HG03565 (cell line): ENCODE measurements around the gene ANKRD13B.

ENCODE experiments used
- ATAC-seq: cut with Tn5 transposase; IDR thresholded peaks from one replicate; pipeline ENCODE4 v1.9.1; 2021; ENCODE audit warnings: mild to moderate bottlenecking, moderate library complexity; ENCODE audit not compliant: unreplicated experiment

The ANKRD13B gene

DNA sequence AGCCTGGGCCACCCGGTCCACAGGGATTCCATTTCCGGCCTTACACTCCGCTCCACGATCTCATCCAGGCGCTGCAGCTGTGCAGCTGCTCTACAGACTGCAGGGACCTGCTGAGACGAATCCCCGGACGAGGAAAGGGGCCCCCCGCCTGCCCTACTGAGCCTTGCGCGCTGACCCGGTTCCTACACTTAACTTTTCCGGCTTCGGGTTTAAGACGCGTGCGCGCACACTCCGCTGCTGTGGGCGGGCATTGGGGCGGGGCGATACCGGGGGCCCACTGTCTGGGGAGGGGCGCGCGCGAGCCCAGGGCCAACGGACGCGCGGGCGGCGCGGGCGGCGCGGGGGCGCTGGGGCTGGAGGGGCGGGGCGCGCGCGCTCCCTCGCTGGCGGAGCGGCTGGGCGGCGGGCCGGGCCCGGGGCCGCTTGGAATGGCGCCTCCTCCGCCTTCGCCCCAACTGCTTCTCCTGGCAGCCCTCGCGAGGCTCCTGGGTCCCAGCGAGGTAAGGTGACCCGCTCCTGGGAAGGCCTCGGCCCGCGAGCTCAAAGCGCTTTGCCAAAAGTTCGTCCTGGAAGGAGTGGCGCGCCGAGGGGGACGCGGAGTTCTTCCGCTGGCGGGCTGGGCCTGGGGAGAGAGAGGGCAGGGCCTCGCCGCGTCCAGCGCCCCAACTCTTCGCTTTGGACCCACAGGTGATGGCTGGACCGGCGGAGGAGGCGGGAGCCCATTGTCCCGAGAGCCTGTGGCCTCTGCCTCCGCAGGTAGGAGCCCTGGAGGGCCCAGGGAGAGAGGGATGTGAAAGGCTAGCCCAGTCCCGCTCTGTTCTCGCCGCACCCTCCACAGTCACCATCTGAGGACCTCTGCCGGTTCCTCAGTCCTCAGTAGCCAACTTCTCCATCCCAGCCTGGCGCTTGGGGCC lies 24.3 kb upstream of the ANKRD13B start, which contains the start of gene TP53I13:
Gene TP53I13, plus strand, starts transcription at position 371 of the 914 bp plus-strand sequence. Its CDS starts 58 bp downstream, at position 429.
- no peak for ATAC-seq

DNA sequence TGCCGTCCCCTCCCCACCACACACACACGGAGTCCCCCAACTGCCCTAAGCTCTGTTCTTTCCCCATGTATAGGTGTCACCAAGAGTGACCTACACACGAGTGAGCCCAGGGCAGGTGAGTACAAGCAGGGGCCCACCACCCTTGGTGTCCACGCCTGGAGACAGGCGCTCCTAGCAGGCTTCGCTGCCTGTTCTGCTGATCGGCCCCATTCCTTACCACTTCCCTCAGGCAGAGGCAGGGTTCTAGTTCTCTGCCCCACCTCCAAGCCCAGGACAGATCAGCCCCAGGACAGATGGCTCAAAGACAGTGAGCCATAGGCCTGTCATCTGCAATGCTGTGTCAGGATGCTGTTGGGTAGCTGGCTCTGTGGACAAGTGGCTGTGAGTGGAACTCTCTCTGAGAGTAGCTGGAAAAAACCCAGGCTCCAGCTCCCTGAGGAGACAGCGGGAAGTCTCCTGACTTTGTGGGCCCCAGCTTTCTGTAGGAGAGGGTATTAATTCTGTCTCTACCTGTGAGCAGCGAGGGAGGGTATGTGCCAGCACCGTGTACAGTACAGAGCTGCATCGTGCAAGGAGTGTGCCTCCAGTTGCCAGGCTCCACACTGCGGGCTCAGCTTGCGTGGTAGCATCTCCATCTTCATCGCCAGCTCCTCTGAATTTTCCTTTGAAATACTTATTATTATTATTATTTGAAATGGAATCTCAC lies 23.5 kb upstream of the ANKRD13B start:
- ATAC-seq: no peak

DNA sequence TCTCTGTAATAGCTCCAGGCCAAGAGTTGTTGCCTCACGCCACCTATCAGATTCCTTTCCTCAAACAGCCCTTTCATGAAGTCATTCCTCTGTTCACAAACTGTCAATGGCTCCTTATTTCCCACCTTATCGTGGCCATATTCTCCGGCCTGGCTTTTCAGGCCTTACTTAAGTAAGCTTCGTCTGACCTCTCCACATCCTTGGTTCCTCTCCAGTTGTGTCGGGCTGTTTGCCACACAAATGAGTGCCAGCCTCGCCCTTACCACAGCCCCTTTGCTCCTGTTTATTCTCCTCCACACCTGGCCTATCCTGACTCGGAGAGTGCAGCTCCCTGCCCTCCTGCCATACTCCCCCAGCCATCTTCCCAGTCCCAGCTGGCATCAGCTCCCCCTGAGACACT lies 22.4 kb upstream of the ANKRD13B start:
- no peak for ATAC-seq

DNA sequence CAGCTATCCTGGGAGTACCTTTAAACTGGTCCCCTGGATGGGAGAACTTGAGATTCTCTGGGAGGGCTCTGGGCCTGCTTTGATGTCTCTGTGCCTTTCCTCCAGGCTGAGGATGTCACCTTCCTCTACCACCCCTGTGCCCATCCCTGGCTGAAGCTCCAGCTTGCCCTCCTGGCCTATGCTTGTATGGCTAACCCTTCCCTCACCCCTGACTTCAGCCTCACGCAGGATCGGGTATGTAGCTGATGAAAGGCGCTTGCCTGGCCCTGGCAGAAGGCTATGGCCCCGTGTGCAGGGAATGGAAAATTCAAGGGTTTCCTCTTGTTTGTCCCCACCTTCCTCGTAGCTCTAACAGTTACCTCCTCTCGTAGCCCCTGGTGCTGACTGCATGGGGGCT lies 21.4 kb upstream of the ANKRD13B start:
- ATAC-seq: no peak

DNA sequence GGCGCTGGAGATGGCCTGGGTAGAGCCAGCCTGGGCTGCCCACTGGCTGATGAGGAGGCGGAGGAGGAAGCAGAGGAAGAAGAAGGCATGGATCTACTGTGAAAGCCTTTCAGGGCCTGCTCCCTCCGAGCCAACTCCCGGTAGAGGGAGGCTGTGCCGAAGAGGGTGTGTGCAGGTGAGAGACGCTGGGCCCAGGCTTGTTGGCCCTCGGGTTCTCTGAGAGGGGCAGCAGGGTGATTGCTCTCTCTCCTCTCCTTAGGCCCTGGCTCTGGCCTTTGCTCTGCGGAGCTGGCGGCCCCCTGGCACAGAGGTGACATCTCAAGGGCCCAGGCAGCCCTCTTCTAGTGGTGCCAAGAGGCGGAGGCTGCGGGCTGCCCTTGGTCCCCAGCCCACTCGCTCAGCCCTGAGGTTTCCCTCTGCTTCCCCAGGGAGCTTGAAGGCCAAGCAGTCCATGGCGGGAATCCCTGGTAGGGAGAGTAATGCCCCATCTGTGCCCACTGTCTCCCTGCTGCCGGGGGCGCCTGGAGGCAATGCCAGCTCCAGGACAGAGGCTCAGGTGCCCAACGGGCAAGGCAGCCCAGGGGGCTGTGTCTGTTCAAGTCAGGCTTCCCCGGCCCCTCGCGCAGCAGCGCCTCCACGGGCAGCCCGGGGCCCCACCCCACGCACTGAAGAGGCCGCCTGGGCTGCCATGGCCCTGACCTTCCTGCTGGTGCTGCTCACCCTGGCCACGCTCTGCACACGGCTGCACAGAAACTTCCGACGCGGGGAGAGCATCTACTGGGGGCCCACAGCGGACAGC lies 20.9 kb upstream of the ANKRD13B start:
- ATAC-seq: no peak

DNA sequence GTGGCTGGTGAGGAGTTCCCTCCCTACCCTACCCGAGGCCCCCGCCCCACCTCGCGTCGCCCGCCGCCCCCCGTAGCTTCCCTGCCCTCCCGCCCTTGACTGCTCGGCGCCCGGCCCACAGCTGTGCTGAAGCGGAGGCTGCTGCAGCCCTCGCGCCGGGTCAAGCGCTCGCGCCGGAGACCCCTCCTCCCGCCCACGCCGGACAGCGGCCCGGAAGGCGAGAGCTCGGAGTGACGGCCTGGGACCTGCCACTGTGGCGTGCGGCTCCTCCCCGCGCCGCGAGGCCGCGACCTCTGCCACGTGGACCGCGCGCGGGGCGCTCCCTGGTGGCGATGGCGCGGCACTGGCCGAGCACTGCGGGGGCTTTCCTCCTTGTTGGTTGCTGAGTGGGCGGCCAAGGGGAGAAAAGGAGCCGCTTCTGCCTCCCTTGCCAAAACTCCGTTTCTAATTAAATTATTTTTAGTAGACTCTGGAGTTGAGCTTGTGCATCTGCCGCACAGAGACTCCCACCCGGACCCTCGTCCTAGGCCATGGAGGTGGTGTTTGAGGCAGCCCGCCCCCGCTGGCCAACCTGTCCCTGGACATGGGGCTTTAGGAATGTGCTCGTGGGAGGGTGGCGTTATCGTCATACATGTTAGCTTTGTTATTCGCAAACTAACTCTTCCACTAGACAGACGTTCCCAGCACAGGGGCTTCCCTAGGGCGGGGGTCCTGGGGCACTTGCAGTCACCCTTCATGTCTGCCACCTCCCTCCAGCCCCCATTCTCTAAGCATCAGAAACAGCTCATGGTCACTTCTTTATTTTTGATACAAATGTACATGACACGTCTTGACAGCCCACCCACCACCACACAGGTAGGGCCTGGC lies 20.0 kb upstream of the ANKRD13B start:
- no peak for ATAC-seq

DNA sequence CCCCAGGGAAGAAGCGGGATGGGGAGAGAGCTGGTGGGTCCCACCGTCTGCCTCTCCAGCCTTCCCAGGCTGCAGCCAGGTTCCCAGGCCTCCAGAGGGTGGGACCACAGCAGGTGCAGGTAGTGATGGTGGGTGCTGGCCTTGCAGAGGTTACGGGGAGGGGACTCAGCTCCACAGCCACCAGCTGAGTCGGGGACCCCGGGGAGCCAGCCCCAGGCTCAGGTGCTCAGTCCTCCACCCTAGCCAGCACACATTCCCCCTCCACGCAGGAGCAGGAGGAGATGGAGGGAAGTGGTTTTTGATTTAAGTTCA lies 19.4 kb upstream of the ANKRD13B start:
- ATAC-seq: no peak

DNA sequence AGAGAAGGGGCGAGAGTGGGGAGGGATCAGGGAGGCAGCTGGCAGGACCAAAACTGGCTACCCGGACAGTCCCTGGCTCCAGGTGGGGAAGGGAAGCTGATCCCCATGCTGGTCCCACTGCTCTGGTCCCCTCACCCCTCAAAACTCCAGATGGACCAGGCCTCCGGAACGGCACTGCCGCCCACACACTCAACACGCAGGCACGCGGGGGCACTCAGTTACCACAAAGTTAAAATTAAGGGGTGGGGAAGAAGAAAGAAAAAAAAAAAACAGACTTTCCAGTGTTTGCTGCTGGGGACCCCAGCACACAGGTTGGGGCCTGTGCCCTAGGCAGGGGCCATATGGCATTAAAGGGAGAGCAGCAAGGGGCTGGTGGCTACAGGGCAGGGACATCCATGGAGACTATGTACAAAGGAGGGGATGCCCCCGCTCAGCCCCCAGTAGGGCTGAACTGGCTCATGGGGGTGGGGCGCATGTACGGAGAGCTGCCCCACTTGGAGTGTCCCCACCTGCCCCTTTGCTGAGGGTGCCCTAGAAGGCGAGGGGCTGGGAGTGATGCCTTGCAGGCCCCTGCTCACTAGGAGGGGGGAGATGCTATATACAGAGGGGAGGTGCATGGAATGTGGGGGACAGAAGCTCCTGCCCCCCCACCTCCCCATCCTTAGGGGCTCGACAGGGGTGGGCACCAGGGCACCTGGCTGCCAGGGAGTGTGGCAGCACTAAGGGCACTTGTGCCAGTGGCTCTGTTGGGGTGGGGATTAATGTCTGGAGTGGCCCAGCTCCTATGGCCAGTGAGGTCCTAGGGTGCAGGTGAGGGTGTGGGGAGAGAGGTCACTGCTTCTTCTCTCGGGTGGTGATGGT lies 18.8 kb upstream of the ANKRD13B start:
- no peak for ATAC-seq

DNA sequence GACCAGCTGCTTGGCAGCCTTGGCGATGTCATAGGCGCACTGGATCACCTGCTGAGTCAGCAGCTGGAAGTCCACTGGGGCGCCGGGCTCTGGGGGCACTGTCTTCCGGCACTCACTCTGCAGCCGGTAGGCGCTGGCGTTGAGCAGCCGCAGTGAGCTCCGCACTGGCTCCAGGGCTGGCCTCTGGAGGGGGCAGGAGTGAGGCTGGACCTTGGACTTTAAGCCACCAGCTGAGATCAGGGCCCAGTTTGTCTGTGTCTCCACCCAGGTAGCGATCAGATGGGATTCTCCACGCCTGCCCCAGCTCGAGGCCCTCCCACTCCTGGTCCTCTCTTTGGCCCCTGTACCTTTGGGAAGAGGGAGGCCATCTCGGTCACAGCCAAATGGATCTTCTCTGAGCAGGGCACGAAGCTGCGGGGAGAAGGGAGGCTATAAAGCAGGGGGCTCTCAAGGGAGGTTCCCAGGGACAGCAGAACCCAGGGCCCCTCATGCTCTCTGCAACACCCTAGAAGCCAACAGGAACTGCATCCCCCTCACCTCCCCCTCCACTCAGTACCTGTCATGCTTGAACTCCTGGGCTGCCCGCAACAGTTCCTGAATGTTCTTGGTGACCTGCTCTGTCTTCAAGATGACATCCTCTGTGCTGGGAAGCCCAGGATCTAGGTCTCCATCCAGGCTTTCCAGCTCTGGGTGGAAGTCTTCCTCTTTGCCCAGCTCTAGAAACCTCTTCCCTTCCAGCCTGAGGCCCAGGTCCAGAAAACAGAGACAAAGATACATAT lies 18.0 kb upstream of the ANKRD13B start:
- ATAC-seq: no peak

DNA sequence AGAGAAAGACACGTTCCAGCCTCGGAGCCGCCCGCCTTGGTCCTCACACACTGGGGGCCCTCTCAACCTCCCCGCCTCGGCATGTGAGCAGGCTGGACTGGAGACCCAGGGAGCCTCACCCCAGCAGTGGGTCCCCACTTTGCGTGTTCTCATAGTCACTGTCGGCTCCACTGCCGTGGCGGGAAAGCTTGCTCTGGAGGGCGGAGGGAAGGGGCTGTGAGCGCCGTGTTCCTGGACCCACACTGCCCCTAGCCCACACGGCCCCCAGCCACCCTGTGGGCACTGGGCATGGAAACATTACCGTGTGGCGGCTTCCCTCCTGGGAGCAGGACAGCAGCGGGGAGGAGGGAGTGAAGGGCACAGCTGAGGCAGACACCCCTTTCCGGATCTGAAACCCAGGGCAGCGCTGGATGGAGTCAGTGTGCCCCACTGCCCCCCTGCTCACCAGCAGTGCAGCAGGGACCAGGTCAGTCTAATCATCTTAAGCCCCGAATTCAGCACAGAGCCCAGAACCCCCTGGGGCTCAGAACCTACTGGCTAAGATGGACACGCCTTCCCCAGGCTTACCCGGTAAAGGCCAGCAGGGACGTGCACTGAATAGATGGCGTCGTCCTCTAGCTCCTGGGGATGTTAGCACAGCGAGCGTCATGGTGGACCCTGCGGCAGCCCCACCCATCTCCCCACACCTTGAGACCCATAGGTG lies 17.3 kb upstream of the ANKRD13B start:
- no peak for ATAC-seq

DNA sequence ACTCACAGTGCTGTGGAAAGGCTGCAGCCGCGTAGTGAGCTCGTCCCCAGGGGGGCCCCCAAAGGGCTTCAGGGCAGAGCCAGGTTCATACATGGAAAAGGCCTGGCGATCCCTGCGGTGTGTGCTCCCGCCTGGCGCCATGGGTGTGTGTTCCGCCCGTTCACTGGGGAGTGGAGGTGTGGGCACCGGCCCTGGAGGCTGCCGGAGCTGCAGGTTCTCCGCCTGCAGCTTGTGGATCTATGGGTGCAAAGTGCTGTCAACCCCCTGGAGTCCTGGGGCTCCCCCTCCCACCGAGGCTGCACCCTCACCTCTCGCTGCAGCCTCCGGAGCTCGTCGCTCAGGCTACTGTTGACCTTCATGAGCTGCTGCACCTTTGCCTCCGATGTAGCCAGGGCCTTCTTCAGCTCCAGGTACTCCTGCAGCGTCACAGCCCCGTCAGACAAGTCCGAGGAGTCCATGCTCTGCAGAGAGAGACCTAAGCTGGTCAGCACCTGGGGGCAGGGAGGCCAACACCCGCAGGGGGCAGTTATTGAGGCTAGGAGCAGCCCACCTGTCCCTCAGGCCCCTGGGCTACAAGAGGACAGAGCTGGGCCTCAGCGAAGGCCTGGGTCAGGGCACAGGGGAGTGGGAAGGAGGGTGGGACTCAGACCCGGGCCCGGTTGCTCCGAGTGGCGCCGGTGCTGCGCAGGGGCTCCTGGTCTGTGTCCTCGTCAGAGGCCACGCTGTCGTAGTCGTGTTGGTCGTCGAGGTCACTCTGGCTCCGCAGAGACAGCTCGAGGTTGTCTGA lies 16.5 kb upstream of the ANKRD13B start:
- ATAC-seq: no peak

DNA sequence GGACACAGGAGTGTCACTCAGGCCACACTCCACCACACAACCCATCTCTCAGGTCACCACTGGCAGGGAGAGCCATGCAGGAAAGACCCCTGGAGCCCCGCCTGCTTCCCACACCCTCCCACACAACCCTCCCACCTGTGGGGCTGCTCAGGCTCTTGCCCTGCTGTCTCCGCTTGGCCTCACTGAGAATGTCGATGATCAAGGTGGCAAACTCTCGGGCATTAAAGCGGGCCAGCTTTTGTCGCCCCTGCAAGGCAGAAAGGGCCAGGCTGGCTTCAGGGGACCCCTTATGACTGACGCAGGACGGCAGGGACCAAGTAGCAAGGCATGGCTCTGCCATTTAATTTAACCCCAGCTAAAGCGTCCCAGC lies 15.9 kb upstream of the ANKRD13B start:
- ATAC-seq: no peak

DNA sequence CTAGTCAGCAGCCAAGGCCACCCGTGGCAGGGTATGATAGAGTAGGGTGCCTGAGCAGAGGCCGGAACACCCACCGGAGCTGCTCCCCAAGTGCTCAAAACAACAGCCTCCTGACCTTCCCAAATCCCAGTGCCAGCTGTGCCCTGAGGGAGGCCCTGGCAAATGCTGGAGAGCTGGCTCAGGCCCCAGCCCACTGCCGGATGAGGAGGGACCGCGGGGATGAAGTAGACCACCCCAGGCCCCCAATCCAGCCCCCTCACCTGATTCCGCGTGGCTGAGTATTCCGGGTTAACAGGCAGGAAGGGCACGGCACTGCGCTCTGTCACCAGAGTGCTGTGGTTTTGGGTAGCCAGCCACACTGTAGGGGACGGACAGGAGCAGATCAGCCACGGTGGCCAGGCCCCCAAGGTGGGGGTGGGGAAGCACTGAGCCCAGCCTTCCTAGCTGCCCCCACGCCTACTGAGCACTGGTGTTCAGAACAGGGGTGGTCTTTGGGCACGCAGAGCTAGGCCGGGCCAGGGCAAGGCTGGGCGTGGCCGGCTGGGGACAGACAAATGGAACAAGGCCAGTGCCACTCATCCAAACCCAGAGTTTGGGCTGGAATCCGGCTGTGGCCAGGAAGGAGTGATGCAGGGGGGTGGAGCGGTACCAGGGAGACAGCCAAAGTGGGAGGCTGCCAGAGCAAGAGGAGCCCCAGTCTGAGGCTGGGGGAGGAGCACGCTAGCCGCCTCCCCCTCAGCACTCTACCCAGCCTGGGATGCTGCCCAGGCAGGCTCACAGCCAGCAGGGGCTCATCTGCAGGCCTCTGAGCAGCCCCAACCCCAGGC lies 15.3 kb upstream of the ANKRD13B start:
- no peak for ATAC-seq

DNA sequence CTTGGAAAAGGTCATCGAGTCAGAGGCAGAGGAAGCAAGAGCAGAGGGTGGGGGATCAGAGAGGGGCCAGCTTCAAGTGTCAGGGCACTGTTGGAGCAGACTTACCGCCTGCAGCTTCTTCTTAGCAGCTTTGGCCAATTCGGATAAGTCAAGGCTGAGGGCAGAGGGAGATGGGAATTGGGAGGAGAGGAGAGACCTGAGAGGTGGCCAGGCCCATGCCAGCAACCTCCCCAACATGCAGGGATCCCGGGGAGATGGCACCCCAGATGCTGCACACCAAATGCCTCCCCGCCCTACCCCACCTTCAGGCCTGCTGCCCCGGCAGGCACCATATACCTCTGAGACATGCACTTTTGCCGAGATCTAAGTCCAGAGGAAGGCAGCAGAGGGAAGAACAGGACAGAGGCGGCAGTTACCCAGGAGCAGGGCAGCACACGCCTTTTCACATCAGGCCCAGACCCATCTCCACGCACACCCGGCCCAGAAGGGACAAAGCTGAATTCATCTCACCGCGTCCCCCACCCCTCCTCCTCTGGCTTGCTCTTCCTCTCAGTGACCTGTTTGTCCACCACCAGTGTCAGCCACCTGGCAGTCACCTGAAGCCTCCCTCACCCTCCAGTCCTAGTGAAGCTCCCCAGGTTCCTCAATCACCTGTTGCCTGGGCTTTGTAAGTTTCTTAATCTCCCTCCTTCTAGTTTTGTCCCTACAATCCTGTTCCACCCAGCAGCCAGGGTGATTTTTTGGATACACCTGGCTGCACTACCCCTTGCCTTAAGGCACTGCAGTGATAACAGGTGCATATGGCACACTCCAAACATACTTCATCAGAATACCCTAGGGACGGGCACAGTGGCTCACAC lies 14.1 kb upstream of the ANKRD13B start:
- ATAC-seq: no peak

DNA sequence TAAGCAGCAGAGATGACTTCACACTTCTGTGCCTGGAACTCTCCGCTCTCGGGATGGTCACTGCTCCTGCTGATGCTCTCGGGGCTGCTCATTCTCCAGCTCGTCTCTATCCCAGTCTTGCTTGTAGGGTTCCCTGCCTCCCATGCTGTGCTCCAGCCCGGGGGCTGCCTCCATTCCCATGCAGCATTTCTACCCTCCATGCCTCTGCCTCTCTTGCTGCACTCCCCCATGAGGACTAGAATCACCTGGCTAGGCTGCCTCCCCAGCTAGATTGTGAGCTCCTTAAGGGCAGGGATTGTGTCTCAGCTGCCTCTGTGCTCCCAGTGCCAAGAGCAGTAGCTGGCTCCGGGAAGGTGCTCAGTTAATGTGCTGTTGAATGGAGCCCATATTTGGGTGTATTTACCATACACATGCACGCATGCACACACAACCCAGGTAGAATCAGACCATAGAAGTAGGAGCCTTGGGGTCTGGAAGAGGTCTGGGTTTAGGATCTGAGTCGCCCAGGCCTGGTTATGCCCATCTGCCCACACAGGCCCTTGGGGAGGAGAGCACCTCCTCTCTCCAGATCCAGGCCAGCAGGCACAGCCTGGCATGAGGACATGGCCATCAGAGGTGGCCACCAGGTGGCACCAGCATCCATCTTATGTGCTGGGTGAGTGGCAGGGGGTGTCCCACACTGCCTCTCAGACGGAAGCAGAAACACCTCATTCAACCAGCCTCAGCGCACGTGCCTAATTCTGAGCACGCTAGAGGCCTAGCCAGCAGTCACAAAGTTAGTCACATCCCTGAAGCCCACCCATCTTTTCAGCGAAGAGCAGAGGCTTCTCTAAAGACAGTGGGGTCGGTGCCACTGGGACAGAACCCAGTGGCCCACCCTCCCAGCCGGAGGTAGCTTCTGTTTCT lies 12.8 kb upstream of the ANKRD13B start:
- peak; percentile 82 for ATAC-seq
